Thoracic aorta (tissue), 2 donors: ENCODE data around the gene LLGL1. TPM values are rescaled to one million over a fixed set of nuclear protein-coding genes. Genes with fewer than 3 reads are reported as not detected.

Source experiments
- ATAC-seq: fragments of 150-250 bp; one replicate; pipeline ENCODE4 v1.8.0; 2017; ENCODE audit warnings: low read depth; ENCODE audit not compliant: insufficient number of reproducible peaks, low FRiP score
- DNase-seq: peaks from one replicate; pipeline ENCODE4 v3.0.0-alpha.2; 2020; ENCODE audit warnings: low spot score
- H3K27ac ChIP-seq, 2 donors: fragments of 200-600 bp; sonication (generic); 1 replicate in 1 of 2; 2 replicates in 1 of 2; pipeline ENCODE4 v1.5.1; 2016; ENCODE audit warnings: mild to moderate bottlenecking in 2 of 2, moderate library complexity in 2 of 2
- H3K27me3 ChIP-seq: fragments of 200-600 bp; sonication (generic); replicated peaks from 2 replicates; pipeline ENCODE4 v1.6.0; 2016; ENCODE audit warnings: mild to moderate bottlenecking; ENCODE audit not compliant: insufficient read depth
- H3K36me3 ChIP-seq: fragments of 200-600 bp; sonication (generic); one replicate; pipeline ENCODE4 v1.5.1; 2016
- H3K4me1 ChIP-seq, 2 donors: fragments of 200-600 bp; sonication (generic); 1 replicate in 1 of 2; 2 replicates in 1 of 2; pipeline versions ENCODE4 v1.5.1 to v1.6.0; 2016; ENCODE audit warnings: low read depth in 2 of 2, mild to moderate bottlenecking in 1 of 2; ENCODE audit not compliant: control insufficient read depth in 1 of 2
- H3K4me3 ChIP-seq: fragments of 200-600 bp; sonication (generic); 2 replicates; pipeline ENCODE4 v1.5.1; 2016; ENCODE audit warnings: mild to moderate bottlenecking
- H3K9me3 ChIP-seq: fragments of 200-600 bp; sonication (generic); 2 replicates; pipeline ENCODE4 v1.5.1; 2016
- total RNA-seq, 2 donors: library from RNA; depleted of rRNA; stranded (reverse); fragments of >200 nt; gene quantifications; one replicate each; pipeline versions ENCODE4 v1.1.0 to v1.2.3, GENCODE V29; 2016
- TF ChIP-seq, protein P1 (sequence below): fragments of 200-600 bp; sonication (generic); IDR thresholded peaks from one replicate; pipeline ENCODE4 v1.5.1; 2019; ENCODE audit warnings: antibody characterized with exemption

The LLGL1 gene
- total RNA-seq, 2 donors from 2014 or later, result 17.1 to 30.3 TPM

DNA sequence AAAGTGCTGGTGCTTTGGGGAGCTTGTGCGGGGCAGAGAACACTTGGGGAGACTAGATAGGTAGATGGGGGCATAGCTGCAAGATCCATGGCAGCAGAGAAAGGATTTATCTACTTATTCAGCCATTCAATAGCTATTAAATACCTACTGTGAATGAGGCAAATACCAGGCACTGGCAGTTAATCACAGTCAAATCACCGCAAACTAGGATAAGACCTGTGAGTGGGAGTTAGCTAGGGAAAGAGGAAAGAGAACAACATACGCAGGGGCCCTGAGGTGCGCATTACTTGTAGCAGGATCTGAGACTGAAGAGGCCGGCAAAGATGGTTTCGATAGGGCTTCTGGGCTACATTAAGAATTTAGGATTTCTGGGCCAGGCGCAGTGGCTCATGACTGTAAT lies 45.6 kb upstream of the LLGL1 start:
- TF ChIP-seq, protein P1, sequence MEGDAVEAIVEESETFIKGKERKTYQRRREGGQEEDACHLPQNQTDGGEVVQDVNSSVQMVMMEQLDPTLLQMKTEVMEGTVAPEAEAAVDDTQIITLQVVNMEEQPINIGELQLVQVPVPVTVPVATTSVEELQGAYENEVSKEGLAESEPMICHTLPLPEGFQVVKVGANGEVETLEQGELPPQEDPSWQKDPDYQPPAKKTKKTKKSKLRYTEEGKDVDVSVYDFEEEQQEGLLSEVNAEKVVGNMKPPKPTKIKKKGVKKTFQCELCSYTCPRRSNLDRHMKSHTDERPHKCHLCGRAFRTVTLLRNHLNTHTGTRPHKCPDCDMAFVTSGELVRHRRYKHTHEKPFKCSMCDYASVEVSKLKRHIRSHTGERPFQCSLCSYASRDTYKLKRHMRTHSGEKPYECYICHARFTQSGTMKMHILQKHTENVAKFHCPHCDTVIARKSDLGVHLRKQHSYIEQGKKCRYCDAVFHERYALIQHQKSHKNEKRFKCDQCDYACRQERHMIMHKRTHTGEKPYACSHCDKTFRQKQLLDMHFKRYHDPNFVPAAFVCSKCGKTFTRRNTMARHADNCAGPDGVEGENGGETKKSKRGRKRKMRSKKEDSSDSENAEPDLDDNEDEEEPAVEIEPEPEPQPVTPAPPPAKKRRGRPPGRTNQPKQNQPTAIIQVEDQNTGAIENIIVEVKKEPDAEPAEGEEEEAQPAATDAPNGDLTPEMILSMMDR, result no peak
- Histone ChIP-seq H3K9me3 (no peaks in the 10 kb centered on the region), H3K4me3 (no peak overlapping the region), H3K4me1 (peaks cover 7 to 15% of the 10 kb centered on the region in 2 donors), H3K27me3 (no peaks in the 10 kb centered on the region), H3K36me3 (peaks cover 2% of the 10 kb centered on the region), H3K27ac (no peak overlapping the region)
- no peak for DNase-seq
- ATAC-seq, result no peak

DNA sequence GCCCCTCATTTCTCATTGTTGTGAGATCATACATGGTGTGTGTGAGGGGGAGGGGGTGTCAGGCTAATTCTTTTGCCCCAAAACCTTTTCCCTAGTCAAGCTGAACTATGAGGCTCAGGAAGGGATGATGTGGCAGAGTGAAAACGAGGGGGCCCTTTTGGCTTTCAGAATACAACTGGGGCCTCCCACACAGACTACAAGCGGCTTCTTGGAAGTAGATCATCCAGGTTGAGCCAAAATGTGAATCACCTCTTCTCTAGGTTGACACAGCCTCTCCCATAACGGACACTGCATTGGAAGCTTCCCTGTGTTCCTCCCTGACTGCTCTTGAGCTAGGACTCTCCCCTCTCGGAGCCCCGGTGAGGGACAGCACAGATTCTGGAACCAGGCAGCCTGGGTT lies 44.1 kb upstream of the LLGL1 start:
- ATAC-seq (no peak), DNase-seq (no peak)
- no peaks in the 10 kb centered on the region for H3K27me3 ChIP-seq
- peaks cover 2% of the 10 kb centered on the region for H3K36me3 ChIP-seq
- no peaks in the 10 kb centered on the region for H3K9me3 ChIP-seq
- H3K4me1 ChIP-seq, result peaks cover 12 to 25% of the 10 kb centered on the region in 2 donors
- no peak overlapping the region for H3K4me3 ChIP-seq
- peak overlapping the region; percentile 91 to 92 for H3K27ac ChIP-seq
- TF ChIP-seq, protein P1, result no peak

DNA sequence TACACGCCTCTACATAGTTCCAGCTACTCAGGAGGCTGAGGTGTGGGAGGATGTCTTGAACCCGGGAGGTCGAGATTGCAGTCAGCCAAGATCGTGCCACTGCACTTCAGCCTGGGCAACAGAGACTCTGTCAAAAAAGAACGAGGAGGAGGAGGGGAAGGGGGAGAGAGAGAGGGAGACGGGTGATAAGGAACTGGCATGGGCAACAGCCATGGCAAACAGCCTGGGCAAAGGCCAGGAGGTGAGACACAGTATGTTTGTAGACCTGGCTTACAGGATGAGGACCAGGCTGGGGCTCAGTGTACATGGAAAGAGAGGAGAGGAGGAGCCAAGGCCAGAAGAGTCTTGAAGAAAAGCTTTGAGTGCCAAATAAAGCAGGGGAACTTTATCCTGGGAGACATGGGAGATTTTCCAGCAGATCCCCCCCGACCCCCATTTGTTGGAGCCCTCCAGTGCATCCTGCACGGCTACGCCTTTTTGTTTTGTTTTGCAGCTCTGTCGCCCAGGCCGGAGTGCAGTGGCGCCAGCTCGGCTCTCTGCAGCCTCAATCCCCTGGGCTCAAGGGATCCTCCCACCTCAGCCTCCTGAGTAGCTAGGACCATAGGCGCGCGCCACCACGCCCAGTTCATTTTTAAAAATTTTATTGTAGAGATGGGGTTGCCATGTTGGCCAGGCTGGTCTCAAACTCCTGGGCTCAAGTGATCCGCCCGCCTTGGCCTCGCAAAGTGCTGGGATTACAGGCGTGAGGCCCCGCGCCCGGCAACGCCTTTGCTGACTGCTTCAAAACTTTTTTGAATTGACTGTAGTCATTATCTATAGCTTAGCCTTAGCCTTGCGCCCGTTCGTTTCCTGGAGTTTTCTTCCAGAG lies 43.1 kb upstream of the LLGL1 start:
- TF ChIP-seq, protein P1, result no peak
- DNase-seq (peak; percentile 13), ATAC-seq (no peak)
- H3K4me3 ChIP-seq, result peak overlapping the region; percentile 93
- peaks cover 20 to 35% of the 10 kb centered on the region in 2 donors for H3K4me1 ChIP-seq
- no peaks in the 10 kb centered on the region for H3K9me3 ChIP-seq
- H3K36me3 ChIP-seq, result peaks cover 2% of the 10 kb centered on the region
- peak overlapping the region; percentile 91 to 92 for H3K27ac ChIP-seq
- no peaks in the 10 kb centered on the region for H3K27me3 ChIP-seq

DNA sequence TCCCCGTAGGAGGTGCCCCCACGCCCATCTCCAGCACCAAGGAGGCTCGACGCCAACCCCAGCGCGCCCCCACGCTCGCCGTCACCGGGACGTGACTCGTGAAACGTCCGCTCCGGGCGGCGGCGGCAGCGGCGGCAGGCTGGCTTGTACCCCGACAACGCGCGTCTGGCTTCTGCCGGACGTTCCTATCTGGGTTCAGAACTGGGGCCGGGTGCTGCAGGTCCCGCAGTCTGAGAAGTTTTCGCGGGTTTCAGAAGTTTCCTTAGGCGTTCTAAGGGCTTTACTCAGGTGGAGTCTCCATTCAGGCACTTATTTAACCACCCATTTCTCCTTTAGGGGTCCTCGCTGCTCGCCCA lies 42.5 kb upstream of the LLGL1 start:
- DNase-seq (peak; percentile 58), ATAC-seq (peak; percentile 42)
- peaks cover 24 to 41% of the 10 kb centered on the region in 2 donors for H3K4me1 ChIP-seq
- TF ChIP-seq, protein P1, result no peak
- peak overlapping the region; percentile 93 for H3K4me3 ChIP-seq
- peak overlapping the region; percentile 91 to 92 for H3K27ac ChIP-seq
- H3K36me3 ChIP-seq, result no peaks in the 10 kb centered on the region
- no peaks in the 10 kb centered on the region for H3K9me3 ChIP-seq
- no peaks in the 10 kb centered on the region for H3K27me3 ChIP-seq

DNA sequence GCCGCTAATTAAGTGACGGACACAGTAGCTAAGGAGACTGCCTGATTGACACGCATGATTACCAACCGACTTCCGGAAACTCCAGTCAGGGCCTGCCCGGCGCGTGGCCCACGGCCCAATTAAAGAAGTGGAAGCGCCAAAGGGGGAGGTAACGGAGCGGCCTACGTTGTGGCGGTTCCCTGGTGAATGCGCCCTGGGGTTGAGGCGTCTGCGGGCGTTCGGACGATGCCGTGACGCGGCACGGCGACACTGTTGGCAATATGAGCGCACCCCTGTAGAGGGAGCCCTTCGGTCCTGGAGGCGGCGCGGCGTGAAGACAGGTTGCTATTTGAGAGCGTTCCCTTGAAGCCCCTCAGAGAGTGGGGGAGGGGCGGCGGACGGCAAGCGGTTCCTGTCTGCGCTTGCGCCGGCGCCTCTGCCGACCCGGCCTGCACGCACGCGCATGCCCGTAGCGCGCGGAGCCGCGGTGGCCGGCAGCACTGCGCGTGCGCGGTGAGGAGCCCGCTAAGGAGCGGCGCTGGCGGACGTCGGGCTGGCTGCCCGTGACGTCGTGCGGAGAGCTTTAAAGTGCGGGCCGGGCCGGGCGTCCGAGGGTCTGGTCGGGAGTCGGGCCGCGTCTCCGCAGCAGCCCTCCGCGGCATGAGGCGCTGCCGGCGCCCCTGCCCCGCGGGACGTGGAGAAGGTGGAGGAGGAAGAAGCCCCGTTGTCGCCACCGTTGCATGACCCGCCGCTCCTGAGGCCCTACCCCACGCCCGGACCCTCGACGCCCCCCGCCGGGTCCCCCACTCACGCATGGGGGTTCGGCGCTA lies 41.9 kb upstream of the LLGL1 start, which contains the start of gene ALKBH5:
TSS of gene ALKBH5 (plus strand) at position 495 of the 809 bp plus-strand sequence. CDS start 416 bp downstream, outside the sequence.
- H3K4me3 ChIP-seq, result peak within 1 kb of the TSS; percentile 93
- H3K36me3 ChIP-seq, result no peaks in the 10 kb centered on the region
- TF ChIP-seq, protein P1, result peak; percentile 10
- ATAC-seq (peak; percentile 89), DNase-seq (peak; percentile 91)
- H3K27ac ChIP-seq, result peak within 1 kb of the TSS; percentile 91 to 92
- no peaks in the 10 kb centered on the region for H3K27me3 ChIP-seq
- H3K9me3 ChIP-seq, result no peaks in the 10 kb centered on the region
- H3K4me1 ChIP-seq, result peaks cover 29 to 47% of the 10 kb centered on the region in 2 donors
